NCI-H2107 treated with DMSO at 0.1 percent for 48 hours (cell line): ENCODE data around the gene MIAT.

Experiments used
- DNase-seq: peaks from one replicate; lab custom pipeline; 2025; ENCODE audit not compliant: unreplicated experiment; lab: John Stamatoyannopoulos, UW

MIAT gene

DNA sequence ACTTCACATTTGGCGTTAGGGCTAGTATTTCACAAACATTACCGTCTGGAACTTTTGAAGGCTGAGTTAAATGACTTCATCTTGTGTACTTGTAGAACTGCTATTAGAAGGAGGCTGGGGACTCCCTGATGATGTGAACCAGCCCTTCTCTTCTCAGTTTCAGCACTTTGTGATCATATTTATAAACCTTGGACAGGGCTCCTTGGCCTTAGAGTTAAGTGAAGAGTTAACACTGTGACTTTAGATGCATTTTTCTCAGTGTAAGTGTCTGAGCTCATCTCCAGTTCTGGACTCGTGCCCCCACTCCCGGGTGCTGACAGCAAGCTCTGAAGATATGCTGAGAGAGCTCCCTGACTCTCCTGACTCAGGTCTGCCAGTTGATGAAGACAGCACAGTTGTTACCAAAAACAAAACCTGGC is 8.4 kb downstream of the MIAT start:
- DNase-seq, result no peak

DNA sequence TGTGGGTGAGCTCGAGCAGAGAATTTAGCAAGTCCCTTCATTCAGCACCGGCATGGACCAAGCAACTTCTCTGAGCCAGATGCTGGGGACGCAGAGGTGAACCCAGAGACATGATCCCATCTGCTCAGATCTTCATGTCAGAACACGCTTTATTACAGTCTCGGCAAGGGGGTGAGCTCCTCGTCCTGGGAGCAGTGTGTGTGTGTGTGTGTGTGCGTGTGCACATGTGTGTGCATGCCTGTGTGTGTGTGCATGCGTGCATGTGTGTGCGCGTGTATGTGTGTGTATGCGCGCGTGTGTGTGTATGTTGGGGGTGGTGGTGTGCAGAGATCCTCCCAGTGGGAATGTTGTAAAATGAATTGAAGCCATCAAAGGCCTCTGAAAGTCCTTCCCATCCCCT is 9.8 kb downstream of the MIAT start:
- DNase-seq, result no peak

DNA sequence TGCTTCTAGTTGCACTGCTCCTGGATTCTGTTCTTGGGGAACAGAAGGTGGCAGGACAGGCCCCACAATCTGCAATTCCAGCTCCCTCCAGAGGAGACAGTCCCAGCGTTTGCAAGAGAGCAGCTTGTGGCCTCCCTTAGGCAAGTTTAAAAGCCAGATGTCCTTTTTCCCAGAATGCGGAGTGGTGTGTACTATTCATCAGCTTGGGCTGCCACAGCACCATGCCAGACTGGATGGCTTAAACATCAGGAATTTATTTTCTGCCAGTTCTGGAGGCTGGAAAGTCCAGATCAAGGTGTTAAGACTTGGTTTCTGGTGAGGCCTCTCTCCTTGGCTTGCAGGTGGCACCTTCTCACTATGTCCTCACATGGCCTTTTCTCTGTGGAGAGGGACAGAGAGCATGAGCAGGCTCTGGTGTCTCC is 11.7 kb downstream of the MIAT start:
- no peak for DNase-seq

DNA sequence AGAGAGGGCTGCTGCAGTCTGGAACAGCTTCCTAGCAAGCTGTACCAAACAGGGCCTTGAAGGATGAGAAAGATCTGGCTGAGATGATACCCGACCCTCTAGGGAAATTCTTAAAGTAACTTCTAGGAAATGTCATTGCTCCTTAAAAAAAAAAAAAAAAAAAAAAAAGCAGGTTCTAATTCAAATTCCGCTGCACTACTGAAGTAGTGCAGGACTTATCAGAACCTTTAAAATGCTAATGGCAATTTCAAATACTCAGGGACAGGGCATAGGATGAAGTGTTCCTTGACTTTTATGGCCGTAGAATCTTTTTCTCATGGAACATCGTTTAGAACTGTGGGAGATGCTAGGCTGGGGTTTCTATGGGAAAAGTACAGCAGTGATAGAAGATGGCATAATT is 13.1 kb downstream of the MIAT start:
- DNase-seq, result no peak

DNA sequence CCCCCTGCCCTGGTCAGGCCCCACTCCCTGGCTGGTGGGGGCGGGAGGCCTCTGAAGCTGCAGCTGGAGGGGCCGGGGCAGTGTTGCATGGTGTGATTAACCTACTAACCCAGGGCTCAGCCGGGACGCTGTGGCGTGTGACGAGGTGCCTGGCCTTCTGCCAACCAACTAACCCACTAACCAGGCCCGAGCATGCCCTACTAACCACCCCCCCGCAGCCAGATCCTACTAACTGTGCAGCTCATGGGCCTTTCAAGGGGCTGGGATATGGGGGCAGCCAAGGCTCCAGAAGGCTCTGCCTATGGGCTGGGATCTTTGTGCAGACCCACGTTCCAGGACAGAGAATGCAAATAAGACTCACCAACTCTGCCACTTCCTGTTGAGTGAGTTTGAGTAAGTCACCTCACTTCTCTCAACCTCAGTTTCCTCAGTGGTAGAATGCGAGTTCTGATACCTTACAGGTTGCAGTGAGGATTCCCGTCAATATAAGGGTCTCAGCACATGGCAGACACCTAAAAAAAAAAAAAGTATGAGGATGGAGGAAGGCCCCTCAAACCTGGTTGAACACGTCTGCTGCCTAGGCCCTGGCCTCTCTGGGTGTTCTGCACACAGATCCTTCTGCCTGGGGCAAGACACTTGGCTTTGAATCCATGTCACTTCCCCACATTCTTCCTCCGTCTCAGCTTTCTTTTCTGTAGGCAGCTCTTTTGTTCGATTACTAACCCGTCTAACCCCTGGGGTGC is 14.1 kb downstream of the MIAT start:
- DNase-seq, result no peak

DNA sequence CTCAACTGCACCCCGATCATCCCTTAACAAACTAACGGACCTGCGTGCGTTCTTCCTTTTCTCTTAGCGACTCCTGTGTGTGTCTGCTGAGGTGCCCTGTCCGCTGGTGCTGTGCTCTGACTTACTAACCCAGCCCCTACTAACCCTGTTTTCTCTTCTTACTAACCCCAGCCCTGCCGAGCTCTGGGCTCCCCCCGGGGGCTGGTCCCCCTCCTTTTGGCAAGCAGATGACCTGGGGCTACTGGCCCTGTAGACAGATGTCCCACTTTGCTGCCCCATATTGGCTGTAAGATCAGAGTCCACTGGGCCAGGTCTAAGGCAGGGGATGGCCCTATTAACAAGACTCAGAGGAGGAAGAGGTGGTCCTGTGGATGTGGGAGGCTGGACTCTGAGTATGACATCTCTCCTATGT is 14.7 kb downstream of the MIAT start:
- no peak for DNase-seq

DNA sequence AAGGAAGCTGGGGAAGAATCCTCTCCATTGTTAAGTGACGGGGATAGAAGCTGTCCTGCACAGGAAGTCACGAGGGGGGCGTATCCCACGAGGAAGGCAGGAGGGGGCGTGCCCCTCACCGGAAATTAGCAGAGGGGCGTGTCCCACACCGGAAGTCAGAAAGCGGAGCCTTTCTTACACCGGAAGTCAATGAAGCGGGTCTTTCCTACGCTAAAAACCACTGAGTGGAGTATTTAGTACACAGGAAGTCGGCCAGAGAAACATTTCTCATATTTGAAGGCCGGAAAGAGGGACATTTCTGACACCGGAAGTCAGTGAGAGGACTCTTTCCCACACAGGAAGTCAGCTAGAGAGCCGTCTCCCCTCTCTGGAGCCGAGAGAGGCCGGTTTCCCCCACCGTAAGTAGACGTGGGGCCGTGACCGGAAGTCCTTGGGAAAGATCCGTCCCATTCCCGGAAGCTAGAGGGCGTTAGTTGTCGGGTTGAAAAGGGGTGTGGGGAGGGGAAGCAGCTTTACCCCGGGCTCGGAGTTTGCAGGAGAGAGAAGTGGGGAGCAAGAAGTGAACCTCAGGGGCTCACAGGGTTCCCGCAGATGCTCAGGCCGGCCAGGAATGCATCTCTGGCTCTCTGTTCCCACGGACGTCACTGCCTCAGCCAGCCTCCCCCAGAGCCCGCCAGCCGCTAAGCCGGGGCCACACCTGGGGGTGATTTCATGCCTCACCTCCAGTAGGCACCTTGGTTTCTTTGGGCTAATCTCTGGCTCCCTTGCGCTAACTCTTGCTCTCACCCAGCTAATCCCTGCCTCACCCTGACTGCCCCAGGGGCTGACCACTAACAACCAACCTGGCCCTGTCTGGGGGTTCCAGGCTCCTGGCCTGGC is 15.4 kb downstream of the MIAT start:
- DNase-seq, result peak; percentile 88

DNA sequence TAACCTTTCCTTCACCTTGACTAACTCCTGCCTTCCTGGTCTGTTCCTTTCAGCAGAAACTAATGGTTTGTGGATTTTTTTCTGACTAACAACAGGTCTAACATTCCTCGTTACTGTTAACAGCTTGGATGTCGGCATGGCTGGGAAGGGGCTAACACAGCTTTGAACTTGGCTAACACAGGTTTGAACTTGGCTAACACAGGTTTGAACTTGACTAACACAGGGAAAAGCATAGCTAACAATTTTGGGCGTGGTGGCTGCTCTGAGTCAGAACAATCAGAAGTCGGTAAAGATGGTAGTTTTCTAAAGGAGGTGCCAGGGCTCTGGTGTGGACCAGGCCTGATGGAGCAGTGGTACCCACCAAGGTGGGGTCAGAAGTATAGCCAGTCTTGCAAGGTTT is 16.1 kb downstream of the MIAT start:
- no peak for DNase-seq

DNA sequence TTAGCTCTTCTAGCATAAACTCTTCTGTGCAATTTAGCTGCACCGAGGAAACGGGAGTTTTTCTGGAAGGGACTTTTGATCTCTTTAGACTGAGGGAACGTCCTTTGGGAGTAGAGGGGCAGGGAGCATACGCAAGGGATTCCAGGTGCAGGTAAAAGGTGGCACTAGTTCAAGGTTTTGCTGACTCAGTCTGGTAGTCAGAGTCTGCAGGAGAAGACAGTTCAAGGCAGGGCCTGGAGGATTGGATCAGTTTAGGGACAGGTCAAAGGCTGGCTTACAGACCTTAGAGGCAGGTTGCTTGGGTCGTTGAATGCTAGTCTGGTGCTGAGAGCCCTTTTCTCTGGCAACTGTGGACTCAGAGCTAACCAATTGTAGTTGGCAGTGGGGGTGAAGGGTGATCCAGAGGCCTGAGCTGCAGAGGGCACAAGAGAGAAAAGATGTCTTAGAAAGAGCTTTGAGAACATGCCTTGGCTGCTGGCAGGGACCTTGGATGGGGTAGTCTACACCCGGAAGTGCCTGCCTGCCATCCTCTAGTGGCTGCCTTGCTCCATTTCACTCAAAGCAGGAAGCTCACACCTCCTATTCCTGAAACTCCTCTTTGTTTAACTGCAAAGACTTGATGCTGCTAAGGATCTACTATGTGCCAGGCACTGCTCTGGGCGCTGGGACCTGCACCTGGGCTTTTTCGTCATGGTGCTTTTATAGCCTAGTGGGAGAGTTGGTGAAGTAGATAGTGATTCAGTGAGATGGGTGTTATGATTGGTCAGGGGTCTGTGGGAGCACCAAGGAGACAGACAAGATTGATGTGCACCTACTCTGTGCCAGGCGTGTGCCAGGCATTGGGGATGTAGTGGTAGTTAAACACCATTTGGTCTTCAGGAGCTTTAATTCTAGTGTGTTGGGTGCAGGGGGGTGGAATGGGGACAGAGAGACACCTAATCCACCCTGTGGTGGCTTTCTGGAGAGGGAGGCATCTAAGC is 17.1 kb downstream of the MIAT start:
- no peak for DNase-seq

DNA sequence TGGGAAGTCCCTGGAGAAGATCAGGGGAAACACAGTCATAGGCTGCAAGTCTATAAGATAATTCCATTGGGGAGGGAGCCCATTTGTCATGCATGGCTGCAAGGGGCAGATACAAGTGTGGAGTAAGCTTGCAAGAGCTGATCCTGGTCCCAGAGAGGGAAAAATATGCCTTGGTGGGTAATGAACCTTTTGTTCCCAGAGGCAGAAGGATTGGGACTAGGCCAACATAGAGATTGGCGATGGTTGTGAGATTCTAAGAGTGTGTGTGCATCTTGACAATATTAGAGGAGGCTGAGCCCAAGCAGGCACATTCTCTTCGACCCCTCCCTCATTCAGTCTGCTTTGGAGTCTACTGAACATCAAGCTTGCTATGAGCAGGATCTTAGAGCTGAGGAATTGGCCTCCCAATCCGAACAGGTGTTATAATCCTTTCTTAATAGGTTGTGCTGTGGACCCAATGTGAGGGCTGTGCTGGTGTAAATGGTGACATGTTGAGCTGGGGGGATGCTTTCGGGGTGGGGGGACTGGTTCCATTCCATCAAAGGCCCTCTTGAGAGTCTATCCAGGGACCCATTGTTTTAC is 18.4 kb downstream of the MIAT start:
- no peak for DNase-seq

DNA sequence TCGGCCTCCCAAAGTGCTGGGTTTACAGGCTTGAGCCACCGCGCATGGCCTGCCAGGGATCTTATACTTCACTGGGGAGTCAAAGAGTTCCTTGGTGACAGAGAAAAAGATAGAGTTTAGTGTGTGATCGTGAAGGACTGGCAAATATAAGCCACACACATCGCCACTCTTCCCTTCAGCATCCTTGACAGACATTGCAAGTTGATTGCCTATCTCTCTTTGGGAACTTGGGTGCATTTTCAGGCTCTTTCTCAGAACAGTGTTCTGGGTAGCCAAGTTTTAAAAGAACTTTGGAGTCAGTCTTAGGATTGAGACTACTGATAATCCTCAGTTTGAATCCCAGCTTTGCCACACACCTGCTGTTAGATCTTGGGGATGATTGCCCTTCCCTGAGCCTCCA is 19.8 kb downstream of the MIAT start:
- no peak for DNase-seq

DNA sequence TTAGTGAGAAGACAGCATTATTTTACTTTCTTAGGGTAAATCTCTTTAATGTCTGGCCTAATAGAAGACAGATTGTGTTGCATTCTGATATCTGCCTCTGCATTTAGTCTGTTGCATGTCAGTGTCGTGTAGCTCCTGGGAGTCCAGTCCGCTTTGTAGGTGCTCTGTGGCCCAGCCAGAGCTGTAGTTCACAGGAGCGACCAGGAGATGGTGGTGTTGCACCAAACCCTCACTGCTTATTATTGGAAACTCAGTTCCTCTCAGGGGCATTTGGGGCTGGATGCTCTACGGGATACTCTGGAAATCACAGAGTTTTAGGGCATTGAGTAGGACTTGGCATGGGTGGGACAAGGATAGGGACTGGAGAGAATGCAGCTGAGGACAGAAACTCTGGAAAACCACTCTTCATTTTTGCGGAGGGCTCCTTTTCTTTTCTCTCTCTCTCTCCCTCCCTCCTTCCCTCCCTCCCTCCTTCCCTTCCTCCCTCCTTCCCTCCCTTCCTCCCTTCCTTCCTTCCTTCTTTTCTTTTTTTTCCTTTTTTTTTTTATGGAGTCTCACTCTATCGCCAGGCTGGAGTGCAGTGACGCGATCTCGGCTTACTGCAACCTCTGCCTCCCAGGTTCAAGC is 21.7 kb downstream of the MIAT start:
- DNase-seq, result peak; percentile 19

DNA sequence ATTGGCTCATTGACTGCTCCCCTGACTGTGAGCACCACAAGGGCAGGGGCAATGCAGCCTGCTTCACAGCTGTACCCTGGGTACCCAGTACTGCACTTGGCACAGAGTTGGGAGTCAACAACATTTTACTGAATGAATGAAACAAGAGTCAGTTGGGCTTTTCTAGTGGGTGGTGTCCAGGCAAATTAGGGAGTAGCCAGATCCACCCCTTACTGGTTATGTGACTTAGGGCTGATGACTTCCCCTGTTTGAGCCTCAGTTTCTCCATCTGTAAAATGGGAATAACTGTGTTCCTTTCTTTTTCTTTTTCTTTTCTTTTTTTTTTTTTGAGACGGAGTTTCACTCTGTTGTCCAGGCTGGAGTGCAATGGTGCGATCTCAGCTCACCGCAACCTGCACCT is 23.1 kb downstream of the MIAT start:
- no peak for DNase-seq

DNA sequence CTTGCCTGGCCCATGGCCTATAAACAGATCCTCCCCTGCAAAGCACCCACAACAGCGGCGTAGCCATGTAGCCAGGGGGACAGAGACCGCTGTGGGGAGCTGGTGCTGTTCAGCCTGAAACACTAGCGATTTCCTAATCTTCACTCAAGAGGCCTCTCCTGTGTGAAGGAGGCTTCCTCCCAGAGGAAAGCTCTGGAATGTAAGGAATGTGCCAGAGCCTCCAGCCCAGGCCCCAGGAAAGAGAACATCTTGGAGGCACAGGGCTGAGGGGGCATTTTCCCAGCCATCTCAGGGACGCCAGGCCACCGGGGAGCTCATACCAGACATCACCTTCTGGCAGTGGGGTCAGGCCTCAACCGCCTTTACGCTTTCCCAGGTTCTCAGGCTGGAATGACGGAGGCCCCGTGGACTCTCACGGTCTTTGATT is 24.0 kb downstream of the MIAT start:
- DNase-seq, result no peak

DNA sequence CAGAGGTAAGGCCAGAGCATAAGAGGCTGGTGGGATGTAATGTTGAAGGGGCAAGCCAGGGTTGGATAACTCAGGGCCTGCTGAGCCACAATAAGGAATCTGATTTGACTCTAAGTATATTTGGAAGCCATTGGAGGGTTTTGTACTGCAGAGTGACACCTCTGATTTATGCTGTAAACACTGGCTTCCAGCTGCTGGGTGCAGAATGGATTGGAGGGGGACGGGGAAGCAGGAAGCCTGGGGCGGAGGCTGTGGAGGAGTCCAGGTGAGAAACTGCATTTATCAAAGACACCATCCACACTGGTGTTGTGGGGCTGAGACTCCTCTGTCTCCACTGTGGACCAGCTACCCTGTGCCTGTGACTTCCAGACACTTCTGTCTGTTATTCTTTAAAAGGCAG is 26.8 kb downstream of the MIAT start:
- DNase-seq, result no peak

DNA sequence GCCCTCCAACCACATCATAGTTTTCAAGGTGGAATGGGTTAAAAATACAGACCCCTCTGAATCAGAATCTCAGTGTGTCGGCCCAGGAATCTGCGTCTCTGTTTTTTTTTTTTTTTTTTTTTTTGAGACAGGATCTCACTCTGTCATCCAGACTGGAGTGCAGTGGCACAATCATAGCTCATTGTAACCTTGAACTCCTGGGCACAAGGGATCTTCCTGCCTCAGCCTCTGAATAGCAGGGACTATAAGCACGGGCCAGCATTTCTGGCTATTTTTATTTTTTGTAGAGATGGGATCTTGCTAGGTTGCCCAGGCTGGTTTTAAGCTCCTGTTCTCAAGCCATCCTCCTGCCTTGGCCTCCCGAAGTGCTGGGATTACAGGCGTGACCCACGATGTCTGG is 28.2 kb downstream of the MIAT start:
- no peak for DNase-seq

DNA sequence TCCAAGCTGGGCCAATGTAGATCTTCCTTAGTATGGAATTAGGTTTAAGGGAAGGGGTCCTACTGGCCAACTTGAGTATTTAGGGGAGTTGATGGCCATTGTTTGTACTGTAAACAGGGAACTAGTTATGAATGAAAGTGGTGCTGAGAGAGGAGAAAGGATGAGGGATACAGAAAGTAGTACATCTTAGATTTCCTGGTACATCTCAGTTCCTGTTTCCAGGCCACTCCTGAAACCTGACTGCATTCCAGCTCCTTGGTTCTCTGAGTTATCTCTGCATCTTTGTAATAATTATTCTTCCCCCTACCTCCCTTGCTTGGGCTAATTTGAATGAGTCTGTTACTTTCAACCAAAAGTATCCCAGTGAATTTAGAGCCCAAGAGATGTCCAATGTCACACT is 30.1 kb downstream of the MIAT start:
- DNase-seq, result no peak

DNA sequence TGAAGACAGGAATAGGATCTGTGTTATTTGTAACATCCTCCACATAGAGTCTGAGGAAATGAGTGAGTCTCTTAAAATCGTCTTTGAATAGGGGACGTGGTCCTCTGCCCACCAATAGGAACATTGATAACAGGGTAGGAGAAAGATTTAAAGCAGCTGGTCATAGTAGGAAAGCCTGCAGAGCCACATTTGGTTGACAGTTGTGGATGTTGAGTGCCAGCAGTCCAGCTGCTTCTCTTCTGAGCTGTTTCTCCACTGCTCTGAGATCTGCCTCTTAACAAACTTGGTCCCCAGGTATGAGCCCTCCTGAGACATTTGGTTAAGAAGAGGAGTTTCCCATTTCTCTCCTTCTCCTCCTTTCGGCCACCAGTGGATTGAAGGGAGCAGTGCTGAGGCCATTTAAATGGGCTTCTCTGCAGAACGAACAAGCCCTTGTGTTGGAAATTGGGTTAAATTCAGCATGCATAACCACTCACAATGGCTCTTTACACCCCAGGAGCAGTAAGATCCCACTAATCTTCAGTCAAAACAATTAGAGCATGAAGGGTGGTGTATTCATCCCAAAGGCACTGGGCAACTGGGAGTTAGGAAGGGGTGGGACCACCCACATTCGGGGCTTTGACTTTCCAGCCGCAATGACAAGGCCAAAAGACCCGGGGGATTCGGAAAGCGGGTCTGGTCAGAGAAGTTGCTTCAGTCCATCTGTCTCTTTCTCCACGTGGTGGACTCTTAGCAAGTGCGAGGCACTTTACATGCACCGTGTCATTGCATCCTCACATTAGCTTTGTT is 32.3 kb downstream of the MIAT start:
- no peak for DNase-seq

DNA sequence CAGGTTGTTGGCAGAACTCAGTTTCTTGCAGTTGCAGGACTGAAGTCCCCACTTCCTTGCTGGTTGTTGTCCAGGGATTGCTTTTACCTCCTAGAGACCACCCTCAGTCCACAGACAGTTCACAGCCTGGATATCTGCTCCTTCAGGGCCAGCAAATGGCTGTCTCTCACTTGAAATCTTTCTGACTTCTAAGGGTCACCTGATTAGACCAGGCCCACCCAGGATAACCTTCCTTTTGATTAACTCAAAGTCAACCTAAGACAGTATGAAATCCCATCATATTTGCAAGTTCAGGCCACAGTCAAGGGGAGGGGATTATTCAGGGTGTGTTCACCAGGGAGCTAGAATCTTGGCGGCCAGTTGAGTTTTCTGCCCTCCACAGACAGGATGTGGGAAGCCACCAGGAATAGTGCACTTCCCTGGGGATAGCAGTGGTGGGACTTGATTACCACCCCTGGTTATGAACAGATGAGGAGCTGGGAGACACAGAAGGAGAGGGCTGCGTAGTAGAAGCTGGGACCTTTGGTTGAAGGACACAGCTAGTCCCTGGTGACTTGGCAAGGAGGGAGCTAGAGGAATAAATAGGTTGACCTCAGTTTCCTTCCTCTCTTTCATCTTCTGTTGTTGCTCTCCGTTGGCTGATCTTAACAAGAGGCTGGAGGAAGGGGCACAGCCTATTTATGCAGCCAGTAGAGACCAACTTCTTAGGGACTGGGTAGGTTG is 33.4 kb downstream of the MIAT start:
- no peak for DNase-seq
